WTC11 (cell line): Measurements from ENCODE around the gene BPHL. TPM values are rescaled to one million over a fixed set of nuclear protein-coding genes. Genes with fewer than 3 reads are reported as not detected.

Experiments
- ATAC-seq: fragments of 200-7000 bp; cut with Tn5 transposase; 2 replicates; pipeline ENCODE4 v1.10.0; 2021; ENCODE audit warnings: mild to moderate bottlenecking, moderate library complexity
- CTCF ChIA-PET: fragments of 300-600 bp; sonication (Branson Sonifier 250); formaldehyde crosslinking; loops from one replicate; lab custom pipeline; 2021; ENCODE audit warnings: antibody characterized with exemption; lab: Charles Lee
- POLR2A ChIA-PET: fragments of 350-600 bp; sonication (Branson Sonifier 250); formaldehyde crosslinking; loops from one replicate; lab custom pipeline; 2021; ENCODE audit warnings: antibody characterized with exemption; lab: Charles Lee
- DNase-seq: peaks from one replicate; pipeline ENCODE4 v3.0.0; 2021; ENCODE audit warnings: low spot score
- H3K27ac Mint-ChIP-seq: 2 replicates; pipeline ENCODE4 v1.8.0; 2021; ENCODE audit warnings: mixed read lengths
- H3K27me3 Mint-ChIP-seq: 2 replicates; pipeline ENCODE4 v1.8.0; 2021; ENCODE audit warnings: low read depth, mild to moderate bottlenecking, moderate library complexity, mixed read lengths
- H3K36me3 Mint-ChIP-seq: 2 replicates; pipeline ENCODE4 v1.8.0; 2021; ENCODE audit warnings: mixed read lengths
- H3K4me1 Mint-ChIP-seq: 2 replicates; pipeline ENCODE4 v1.8.0; 2022; ENCODE audit warnings: mixed read lengths
- H3K4me3 Mint-ChIP-seq: 2 replicates; pipeline ENCODE4 v1.8.0; 2021; ENCODE audit warnings: mild to moderate bottlenecking, moderate library complexity, mixed read lengths
- H3K9me3 Mint-ChIP-seq: 2 replicates; pipeline ENCODE4 v1.8.0; 2021; ENCODE audit warnings: mixed read lengths
- AR ChIP-seq: fragments of 250-450 bp; sonication (Bioruptor Pico); IDR thresholded peaks from 2 replicates; pipeline ENCODE4 v1.9.0; 2021; ENCODE audit warnings: mild to moderate bottlenecking
- CBFB ChIP-seq: sonication (generic); formaldehyde crosslinking; IDR thresholded peaks from 2 replicates; pipeline ENCODE4 v1.8.1; 2022; ENCODE audit warnings: mild to moderate bottlenecking, low read depth, missing genetic modification reagents
- CTCF ChIP-seq: fragments of 200-600 bp; IDR thresholded peaks from 2 replicates; pipeline ENCODE4 v1.8.0; 2022; ENCODE audit warnings: antibody characterized with exemption
- ESRRA ChIP-seq: sonication (generic); formaldehyde crosslinking; IDR thresholded peaks from 2 replicates; pipeline ENCODE4 v1.8.1; 2022; ENCODE audit warnings: mild to moderate bottlenecking, missing genetic modification reagents, borderline replicate concordance
- ETV6 ChIP-seq: sonication (generic); formaldehyde crosslinking; IDR thresholded peaks from 2 replicates; pipeline ENCODE4 v1.8.1; 2022; ENCODE audit warnings: mild to moderate bottlenecking, missing genetic modification reagents
- FOXP1 ChIP-seq: sonication (generic); formaldehyde crosslinking; IDR thresholded peaks from 2 replicates; pipeline ENCODE4 v1.8.0; 2022; ENCODE audit warnings: missing genetic modification reagents, mild to moderate bottlenecking, moderate library complexity, borderline replicate concordance
- GABPB1 ChIP-seq: sonication (generic); formaldehyde crosslinking; IDR thresholded peaks from 2 replicates; pipeline ENCODE4 v1.8.1; 2023; ENCODE audit warnings: mild to moderate bottlenecking, missing genetic modification reagents
- GRHL2 ChIP-seq: fragments of 250-450 bp; sonication (Bioruptor Pico); IDR thresholded peaks from 2 replicates; pipeline ENCODE4 v1.8.0; 2022; ENCODE audit warnings: mild to moderate bottlenecking, moderate library complexity; ENCODE audit not compliant: insufficient replicate concordance, severe bottlenecking
- HMGA2 ChIP-seq: fragments of 250-450 bp; sonication (Bioruptor Pico); IDR thresholded peaks from 2 replicates; pipeline ENCODE4 v1.4.0; 2021; ENCODE audit warnings: mild to moderate bottlenecking, moderate library complexity
- JUN ChIP-seq: sonication (generic); formaldehyde crosslinking; IDR thresholded peaks from 2 replicates; pipeline ENCODE4 v1.8.0; 2023; ENCODE audit warnings: mild to moderate bottlenecking, missing genetic modification reagents
- NFATC4 ChIP-seq: fragments of 250-450 bp; sonication (Bioruptor Pico); IDR thresholded peaks from 2 replicates; pipeline ENCODE4 v1.9.0; 2021; ENCODE audit warnings: mild to moderate bottlenecking
- NFYB ChIP-seq: sonication (generic); formaldehyde crosslinking; conservative IDR thresholded peaks from 2 replicates; pipeline ENCODE4 v1.8.0; 2022; ENCODE audit warnings: low read depth, missing genetic modification reagents
- NR1H2 ChIP-seq: sonication (generic); formaldehyde crosslinking; IDR thresholded peaks from 2 replicates; pipeline ENCODE4 v1.9.0; 2021; ENCODE audit warnings: mild to moderate bottlenecking, moderate library complexity, missing genetic modification reagents
- PREB ChIP-seq: sonication (generic); formaldehyde crosslinking; IDR thresholded peaks from 2 replicates; pipeline ENCODE4 v1.8.1; 2022; ENCODE audit warnings: mild to moderate bottlenecking, missing genetic modification reagents, moderate library complexity, borderline replicate concordance
- RORB ChIP-seq: fragments of 250-450 bp; sonication (Bioruptor Pico); IDR thresholded peaks from 2 replicates; pipeline ENCODE4 v1.9.0; 2021; ENCODE audit warnings: mild to moderate bottlenecking
- SOX15 ChIP-seq: fragments of 250-450 bp; sonication (Bioruptor Pico); IDR thresholded peaks from 2 replicates; pipeline ENCODE4 v1.9.0; 2021; ENCODE audit warnings: mild to moderate bottlenecking
- SP1 ChIP-seq: sonication (generic); formaldehyde crosslinking; conservative IDR thresholded peaks from 2 replicates; pipeline ENCODE4 v1.8.1; 2022; ENCODE audit warnings: missing genetic modification reagents
- TEAD1 ChIP-seq: sonication (generic); formaldehyde crosslinking; IDR thresholded peaks from 2 replicates; pipeline ENCODE4 v1.8.0; 2022; ENCODE audit warnings: mild to moderate bottlenecking, missing genetic modification reagents
- TP53 ChIP-seq: sonication (generic); formaldehyde crosslinking; IDR thresholded peaks from 2 replicates; pipeline ENCODE4 v1.8.1; 2023; ENCODE audit warnings: mild to moderate bottlenecking, missing genetic modification reagents
- ZBTB21 ChIP-seq: sonication (generic); formaldehyde crosslinking; IDR thresholded peaks from 2 replicates; pipeline ENCODE4 v1.8.1; 2023; ENCODE audit warnings: mild to moderate bottlenecking, missing genetic modification reagents, borderline replicate concordance
- ZNF423 ChIP-seq: fragments of 250-450 bp; sonication (Bioruptor Pico); IDR thresholded peaks from 2 replicates; pipeline ENCODE4 v2.1.2; 2022; ENCODE audit warnings: mild to moderate bottlenecking, moderate library complexity
- total RNA-seq: library from RNA; stranded (reverse); gene quantifications from 3 replicates; pipeline ENCODE4 v1.2.3, GENCODE V29; 2021
- TF ChIP-seq, protein P1 (sequence below): sonication (generic); formaldehyde crosslinking; IDR thresholded peaks from 2 replicates; pipeline ENCODE4 v1.8.0; 2022; ENCODE audit warnings: mild to moderate bottlenecking, missing genetic modification reagents

The BPHL gene
- total RNA-seq, 1 experiment from 2014 or later, result 29.7 TPM

- no peak overlapping the region for H3K4me3 Mint-ChIP-seq
- H3K36me3 Mint-ChIP-seq, result peaks cover 50% of the 10 kb centered on the region
- CTCF ChIA-PET, result no interaction called here
These were observed 9.6 kb upstream of the BPHL start for GRCh38 chr6:3108746-3109414.

GRCh38 chr6:3109761-3110160, 8.8 kb upstream of the BPHL start:
- H3K27me3 Mint-ChIP-seq, result no peaks in the 10 kb centered on the region
- no peak overlapping the region; the same call in 1 of the 2 replicates for H3K27ac Mint-ChIP-seq
- DNase-seq, result no peak
- H3K4me1 Mint-ChIP-seq, result no peaks in the 10 kb centered on the region
- no peak overlapping the region for H3K4me3 Mint-ChIP-seq
- peaks cover 42% of the 10 kb centered on the region for H3K36me3 Mint-ChIP-seq
- no peaks in the 10 kb centered on the region for H3K9me3 Mint-ChIP-seq
- ChIA-PET CTCF (interaction anchor here (1.0 kb wide), 1 partner anchor 54 kb away, joined by 3 read pairs; no protein-coding TSS in a partner anchor), POLR2A (no interaction called here)
- ATAC-seq, result no peak
- TF ChIP-seq GABPB1 (CRISPR knock-in tag), result no peak
- no peak for TF ChIP-seq JUN (CRISPR knock-in tag)
- TF ChIP-seq, protein P1, sequence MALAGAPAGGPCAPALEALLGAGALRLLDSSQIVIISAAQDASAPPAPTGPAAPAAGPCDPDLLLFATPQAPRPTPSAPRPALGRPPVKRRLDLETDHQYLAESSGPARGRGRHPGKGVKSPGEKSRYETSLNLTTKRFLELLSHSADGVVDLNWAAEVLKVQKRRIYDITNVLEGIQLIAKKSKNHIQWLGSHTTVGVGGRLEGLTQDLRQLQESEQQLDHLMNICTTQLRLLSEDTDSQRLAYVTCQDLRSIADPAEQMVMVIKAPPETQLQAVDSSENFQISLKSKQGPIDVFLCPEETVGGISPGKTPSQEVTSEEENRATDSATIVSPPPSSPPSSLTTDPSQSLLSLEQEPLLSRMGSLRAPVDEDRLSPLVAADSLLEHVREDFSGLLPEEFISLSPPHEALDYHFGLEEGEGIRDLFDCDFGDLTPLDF (CRISPR knock-in tag), result no peak
- TF ChIP-seq ZNF423 (CRISPR knock-in tag), result no peak
- TF ChIP-seq TEAD1 (CRISPR knock-in tag), result no peak
- no peak for TF ChIP-seq SP1 (CRISPR knock-in tag)
- no peak for TF ChIP-seq SOX15 (CRISPR knock-in tag)
- TF ChIP-seq AR, result no peak
- no peak for TF ChIP-seq NFYB
- TF ChIP-seq NFATC4, result no peak
- TF ChIP-seq ESRRA, result no peak
- no peak for TF ChIP-seq ZBTB21 (CRISPR knock-in tag)

More at GRCh38 chr6:3108746-3109414, 9.6 kb upstream of the BPHL start:
- no peak for ATAC-seq
- TF ChIP-seq TP53 (CRISPR knock-in tag) (no peak), GRHL2 (CRISPR knock-in tag) (no peak), CTCF (no peak), FOXP1 (CRISPR knock-in tag) (no peak), NR1H2 (no peak), PREB (no peak), ZNF423 (CRISPR knock-in tag) (no peak), CBFB (CRISPR knock-in tag) (no peak), HMGA2 (CRISPR knock-in tag) (no peak), RORB (CRISPR knock-in tag) (no peak), JUN (CRISPR knock-in tag) (no peak), ETV6 (CRISPR knock-in tag) (no peak), SOX15 (CRISPR knock-in tag) (no peak)
- DNase-seq, result no peak
- no peaks in the 10 kb centered on the region for H3K4me1 Mint-ChIP-seq
- H3K27me3 Mint-ChIP-seq, result no peaks in the 10 kb centered on the region
- POLR2A ChIA-PET, result no interaction called here
- H3K9me3 Mint-ChIP-seq, result no peaks in the 10 kb centered on the region
- peak overlapping the region; percentile 89 for H3K27ac Mint-ChIP-seq
